ENCODE measurements around the gene EIF3I.

DNA sequence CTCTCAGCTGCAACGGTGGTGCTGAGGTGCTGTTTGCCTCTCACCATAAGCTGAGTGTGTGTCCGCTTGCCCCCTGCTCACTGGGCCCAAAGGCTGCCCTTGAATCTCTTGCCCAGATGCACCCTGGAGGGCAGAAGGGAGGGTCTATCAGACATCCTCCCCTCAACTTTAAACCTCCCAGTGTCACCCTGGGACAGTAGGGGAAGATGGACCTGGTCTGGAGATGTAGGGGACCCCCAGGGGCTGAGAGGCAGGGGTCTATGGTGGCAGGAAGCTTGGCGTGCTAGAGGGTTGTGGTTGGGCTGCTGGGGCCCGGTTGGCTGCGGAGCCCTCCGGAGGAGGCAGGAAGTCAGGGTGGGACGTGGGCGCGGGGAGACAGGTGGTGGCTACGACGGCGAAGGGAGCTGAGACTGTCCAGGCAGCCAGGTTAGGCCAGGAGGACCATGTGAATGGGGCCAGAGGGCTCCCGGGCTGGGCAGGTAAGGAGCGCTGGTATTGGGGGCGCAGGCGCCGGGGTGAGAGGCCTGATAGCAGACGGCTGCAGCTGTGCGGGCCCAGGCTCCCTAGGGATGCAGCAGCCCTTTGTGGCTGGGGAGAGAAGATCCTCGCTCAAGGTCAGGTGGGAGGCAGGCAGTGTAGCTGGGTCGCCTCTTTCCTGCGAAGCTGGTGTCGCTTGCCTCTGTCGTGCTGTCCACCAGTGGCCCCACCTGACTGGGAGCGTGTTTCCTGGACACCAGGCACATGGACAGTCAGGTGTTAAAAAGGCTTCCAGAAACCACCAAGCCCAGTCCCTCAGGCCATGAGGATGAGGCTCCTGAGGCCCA is 28.9 kb downstream of the EIF3I start, which contains the start of gene LCK:
- TF ChIP-seq, protein P1, sequence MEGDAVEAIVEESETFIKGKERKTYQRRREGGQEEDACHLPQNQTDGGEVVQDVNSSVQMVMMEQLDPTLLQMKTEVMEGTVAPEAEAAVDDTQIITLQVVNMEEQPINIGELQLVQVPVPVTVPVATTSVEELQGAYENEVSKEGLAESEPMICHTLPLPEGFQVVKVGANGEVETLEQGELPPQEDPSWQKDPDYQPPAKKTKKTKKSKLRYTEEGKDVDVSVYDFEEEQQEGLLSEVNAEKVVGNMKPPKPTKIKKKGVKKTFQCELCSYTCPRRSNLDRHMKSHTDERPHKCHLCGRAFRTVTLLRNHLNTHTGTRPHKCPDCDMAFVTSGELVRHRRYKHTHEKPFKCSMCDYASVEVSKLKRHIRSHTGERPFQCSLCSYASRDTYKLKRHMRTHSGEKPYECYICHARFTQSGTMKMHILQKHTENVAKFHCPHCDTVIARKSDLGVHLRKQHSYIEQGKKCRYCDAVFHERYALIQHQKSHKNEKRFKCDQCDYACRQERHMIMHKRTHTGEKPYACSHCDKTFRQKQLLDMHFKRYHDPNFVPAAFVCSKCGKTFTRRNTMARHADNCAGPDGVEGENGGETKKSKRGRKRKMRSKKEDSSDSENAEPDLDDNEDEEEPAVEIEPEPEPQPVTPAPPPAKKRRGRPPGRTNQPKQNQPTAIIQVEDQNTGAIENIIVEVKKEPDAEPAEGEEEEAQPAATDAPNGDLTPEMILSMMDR (IDR thresholded peaks at IDR 0.05) = no peak
- no peak for TF ChIP-seq POLR2A (IDR thresholded peaks at IDR 0.05)
